Body of pancreas (tissue), 4 donors: Measurements from ENCODE around the gene MARK4.

Source experiments
- CTCF ChIP-seq, 7 experiments: fragments of 450-650 bp in 4 of 7; fragments of 200-600 bp in 3 of 7; sonication (generic) in 3 of 7; IDR thresholded peaks; one replicate each; pipeline ENCODE4 v1.5.1; 2016 to 2019; ENCODE audit warnings: antibody characterized with exemption in 7 of 7
- POLR2A ChIP-seq, 3 donors: fragments of 450-650 bp; IDR thresholded peaks; one replicate each; pipeline ENCODE4 v1.6.1; 2016; ENCODE audit warnings: antibody characterized with exemption in 3 of 3, mild to moderate bottlenecking in 2 of 3

DNA sequence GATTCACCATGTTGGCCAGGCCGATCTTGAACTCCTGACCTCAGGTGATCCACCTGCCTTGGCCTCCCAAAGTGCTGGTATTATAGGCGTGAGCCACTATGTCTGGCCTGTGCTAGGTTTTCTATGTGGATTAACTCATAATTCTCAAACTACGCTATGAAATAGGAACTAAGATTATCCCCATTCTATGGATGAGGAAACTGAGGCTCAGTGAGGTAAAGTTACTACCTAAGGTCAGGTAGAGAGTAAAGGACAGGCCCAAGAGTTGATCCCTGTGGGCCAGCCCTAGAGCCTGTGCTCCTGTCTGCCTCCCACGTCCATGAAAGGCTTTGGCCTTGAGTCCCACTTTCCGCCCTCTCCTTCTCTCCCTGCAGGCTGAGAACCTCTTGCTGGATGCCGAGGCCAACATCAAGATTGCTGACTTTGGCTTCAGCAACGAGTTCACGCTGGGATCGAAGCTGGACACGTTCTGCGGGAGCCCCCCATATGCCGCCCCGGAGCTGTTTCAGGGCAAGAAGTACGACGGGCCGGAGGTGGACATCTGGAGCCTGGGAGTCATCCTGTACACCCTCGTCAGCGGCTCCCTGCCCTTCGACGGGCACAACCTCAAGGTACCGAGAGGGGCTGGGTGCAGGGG, 20.1 kb downstream of the MARK4 start:
- no peak for TF ChIP-seq POLR2A (IDR thresholded peaks at IDR 0.05)
- TF ChIP-seq CTCF (IDR thresholded peaks at IDR 0.05), result no peak
